GM19467 (cell line): ENCODE results near the gene UBN1.
"Not testable (repeated sequence)": the region's sequence is repeated elsewhere in the genome, so short reads cannot be mapped to it uniquely, and the experiment has no call there.

ENCODE experiments used
- ATAC-seq: cut with Tn5 transposase; IDR thresholded peaks from one replicate; pipeline ENCODE4 v1.9.1; 2021; ENCODE audit warnings: mild to moderate bottlenecking, moderate library complexity; ENCODE audit not compliant: unreplicated experiment

Gene UBN1

DNA sequence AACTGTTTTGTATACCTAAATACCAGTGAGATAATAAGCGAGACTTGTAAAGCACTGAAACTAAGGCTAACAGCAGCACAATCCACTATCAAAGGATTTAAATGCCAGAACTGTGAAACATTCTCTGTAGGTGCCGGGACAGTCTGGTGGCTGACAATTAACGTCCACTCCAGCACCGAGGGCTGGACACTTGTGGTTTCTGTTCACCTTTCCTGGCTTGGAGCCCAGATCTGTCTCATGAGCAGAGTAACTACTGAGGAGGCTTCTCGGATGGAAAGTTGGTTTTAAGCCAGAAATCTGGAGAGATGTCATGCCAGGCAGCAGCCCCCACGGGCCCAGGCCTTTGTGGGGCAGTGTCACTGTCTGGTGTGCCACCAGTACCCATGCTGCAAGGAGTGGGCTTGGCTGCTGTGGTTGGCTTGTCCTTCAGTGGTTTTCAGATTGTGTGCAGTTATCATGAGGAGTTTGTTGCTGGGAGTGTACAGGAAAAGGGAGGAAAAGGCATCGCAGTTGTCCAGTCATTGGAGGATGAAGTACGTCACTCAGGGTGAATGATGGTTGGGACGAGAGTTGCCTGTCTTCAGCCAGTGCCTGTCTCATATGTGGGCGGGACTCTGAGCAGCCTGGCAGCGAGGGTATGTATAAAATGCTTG is 35.5 kb downstream of the UBN1 start:
- ATAC-seq: no peak

DNA sequence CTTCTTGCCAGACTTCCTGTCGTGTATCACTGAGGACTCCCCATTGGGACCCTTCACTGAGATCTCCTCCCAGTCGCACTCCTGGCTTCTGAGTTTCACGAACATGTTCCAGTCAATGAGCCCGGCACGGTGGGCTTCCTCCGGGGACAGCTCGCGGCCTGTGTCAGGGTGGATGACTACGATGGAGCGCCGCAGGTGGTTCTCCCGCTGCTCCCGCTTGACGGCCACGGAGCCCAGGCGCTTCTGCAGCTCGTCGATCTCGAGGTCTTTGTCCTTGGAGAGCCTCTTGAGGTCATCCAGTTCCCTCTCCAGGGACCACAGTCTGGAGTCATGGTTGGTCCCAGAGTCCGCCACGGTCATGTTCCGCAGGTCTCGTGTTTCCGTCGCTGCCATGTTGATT is 36.2 kb downstream of the UBN1 start:
- no peak for ATAC-seq

DNA sequence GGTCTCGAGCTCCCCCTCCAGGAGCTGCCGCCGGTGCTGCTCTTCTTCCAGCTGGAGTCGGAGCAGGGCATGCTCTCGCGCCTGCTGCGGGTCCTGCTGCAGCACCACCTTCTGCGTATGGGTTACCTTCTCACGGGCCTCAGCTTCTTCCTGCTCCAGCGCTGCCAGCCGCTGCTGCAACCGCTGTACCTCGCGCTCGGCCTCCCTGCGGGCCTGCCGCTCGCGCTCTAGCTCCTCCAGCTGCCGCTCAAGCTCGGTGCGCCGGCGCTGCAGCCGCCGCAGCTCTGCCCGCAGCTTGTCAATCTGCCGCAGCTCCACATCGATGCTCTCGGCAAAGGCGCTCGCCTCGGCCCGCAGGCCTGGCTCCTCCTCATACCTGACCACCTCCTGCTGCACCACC is 36.9 kb downstream of the UBN1 start:
- ATAC-seq: no peak

DNA sequence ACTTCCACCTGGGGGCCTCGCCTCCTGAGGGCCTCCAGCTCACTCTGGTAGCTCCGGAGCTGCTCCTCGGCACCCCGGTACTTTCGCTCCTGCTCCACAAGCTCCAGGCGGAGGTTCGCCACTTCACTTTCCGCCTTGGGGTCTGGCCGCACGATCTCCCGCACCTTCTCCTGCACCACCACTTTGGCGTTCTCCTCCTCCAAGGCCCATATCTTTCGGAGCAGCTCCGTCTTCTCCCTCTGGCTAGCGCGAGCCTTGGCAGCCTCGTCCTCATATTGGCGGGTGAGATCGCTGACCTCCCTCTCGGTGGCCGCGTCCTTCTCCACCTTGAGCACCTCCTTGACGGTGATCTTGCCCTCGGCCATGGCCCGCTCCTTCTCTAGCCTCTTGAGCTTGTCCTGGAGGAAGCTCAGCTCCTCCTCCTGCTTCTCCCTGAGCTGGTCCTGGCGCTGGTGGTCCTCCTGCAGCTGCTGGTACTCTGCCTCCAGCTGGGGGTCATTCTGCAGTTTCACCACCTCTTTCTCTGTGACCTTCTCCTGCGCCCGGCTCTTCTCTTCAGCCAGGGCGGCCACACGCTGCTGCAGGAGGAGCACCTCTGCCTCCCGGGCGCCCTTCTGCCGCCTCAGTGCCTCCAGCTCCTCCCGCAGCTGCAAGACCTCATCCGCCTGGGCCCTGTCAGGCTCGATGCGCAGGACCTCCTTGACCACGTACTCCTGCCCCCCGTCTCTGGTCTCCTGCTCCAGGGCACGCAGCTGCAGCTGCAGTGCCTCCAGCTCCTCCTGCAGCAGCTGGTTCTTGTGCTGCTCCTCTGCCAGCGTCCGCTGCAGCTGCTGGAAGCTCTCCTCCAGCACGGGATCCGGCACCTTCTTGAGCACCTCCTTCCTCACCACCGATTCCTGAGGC is 37.9 kb downstream of the UBN1 start:
- no peak for ATAC-seq

DNA sequence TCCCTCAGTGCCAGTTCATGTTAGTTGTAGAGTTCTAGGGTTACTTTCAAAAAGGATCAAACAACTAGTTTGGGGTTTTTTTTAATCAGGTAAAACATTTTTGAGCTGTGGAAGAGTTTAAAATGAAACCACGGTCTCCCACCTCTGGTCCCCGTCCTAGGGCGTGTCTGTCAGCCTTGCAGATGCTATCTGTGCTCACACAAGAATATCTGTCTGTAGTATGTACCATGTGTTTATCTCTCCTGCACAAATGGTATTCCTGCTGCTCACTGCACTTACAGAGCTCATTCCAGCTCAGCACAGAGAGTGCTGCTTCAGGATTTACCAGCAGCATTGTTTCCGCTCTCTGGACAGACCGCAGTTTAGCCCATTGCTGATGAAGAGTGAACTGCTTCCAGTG is 38.9 kb downstream of the UBN1 start:
- ATAC-seq: no peak

DNA sequence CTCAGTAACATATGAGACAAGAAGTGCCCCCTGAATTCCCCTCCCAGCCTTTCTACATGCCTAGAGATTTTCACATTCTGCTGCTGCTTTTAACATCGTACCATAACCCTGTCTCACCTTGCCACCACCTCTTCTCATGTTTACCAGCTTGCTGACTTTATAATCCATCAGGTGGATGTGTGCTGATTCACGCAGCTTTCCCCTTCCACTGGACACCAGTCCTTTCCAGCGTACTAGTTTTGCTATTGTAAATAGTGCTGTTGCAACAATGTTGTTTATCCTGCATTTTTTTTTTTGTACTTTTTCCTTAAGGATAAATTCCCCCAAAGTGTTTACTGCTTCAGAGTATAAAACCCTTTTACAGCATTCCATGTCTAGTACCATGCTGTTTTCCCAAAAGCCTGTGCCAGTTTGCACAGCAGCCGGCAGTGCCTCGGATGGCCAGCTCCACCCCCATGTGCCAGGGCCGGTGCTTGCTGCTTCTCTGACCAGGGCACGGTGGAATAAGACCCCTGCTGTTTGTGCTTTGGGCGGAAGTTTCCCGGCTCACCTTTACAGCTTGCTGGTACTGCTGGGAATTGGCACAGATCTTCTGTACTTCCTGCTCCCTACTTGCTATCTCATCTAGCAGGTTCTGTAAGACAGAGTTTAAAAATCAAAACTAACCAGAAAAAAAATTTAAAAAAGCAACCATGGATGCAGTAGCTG is 41.3 kb downstream of the UBN1 start:
- no peak for ATAC-seq

DNA sequence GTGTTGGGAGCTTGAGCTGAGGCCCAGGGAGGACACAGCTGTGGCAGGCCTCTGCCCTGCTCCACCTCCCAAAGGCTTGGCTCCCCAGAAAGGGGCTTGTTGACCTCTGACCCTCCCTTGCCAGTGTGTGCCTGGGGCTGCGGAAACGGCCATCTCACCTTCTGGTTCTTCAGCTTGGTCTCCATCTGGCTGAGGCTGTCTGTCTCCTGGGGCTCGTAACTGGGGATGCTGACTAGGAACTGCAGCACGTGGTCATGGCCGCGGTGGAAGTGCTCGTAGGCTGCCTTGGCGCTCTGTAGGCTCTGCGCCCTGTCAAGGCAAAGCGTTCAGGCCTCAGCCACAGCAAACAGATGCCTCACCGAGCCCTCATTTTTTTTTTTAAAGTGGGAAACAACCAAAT is 42.7 kb downstream of the UBN1 start:
- ATAC-seq: no peak

DNA sequence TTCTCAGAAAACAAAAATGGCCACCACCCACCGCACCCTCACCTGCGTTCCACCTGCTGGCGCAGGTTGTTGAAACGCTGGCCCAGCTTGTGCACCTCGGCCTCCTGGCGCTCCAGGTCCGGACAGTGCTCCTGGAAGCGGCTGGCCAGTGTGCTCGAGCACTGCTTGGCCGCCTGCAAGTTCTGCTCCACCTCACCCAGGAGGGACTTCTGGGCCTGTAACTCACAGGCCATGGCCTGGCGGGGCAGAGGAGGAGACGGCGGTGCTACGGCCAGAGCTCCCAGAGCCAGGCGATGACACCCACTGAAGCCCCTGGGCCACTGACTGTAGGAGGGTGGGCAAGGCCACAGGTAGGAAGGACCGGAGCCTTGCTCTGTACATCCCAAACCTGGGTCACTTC is 43.4 kb downstream of the UBN1 start:
- no peak for ATAC-seq

DNA sequence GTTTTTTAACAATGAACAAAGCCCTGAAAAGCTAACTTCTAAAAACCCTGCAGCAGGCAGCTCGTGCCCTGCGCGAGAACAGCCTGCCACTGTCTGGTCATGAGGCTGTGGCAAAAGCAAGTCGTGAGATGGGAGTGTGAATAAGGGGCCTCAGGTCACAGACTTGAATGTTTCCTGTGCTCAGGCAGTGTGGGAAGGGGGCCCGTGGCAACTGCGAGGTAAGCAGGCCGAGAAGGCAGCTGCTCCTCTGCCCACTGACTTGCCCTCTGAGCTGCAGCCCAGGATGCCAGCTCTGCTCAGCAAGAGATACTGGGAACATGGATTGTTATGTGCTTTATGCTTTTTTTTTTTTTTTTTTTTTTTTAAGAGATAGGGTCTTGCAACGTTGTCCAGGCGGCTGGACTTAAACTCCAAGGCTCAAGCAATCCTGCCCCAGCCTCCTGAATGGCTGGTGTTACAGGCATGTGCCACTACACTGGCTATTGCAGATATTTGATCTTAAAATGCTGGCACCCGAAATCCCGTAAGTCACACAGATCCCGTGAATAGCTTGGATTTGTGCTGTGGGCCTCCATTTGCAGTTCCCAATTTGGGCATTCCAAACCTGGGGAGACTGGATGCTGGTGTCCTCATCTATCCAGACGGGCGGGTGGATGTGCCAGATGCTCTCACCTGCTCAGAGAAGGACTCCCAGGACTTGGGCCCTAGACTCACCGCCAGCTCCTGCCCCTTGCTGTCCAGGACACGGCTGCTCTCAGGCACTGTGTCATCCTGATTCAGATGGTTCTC is 44.0 kb downstream of the UBN1 start:
- ATAC-seq: no peak

DNA sequence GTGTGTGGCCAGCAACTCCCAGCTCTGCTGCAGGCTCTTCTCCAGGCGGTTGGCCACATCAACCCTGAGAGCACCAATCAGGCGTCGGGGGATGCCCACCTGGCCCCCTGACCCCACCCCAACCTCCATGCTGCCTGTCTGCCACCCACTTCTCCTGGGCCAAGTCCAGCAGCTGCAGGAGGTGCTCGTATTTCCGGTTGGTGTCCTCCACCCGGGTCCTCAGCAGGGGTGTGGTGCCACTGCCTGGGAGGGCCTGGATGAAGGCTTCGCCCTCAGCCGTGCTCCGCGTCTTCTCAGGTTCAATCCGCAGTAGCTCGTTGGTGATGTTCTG is 44.6 kb downstream of the UBN1 start:
- ATAC-seq: no peak

DNA sequence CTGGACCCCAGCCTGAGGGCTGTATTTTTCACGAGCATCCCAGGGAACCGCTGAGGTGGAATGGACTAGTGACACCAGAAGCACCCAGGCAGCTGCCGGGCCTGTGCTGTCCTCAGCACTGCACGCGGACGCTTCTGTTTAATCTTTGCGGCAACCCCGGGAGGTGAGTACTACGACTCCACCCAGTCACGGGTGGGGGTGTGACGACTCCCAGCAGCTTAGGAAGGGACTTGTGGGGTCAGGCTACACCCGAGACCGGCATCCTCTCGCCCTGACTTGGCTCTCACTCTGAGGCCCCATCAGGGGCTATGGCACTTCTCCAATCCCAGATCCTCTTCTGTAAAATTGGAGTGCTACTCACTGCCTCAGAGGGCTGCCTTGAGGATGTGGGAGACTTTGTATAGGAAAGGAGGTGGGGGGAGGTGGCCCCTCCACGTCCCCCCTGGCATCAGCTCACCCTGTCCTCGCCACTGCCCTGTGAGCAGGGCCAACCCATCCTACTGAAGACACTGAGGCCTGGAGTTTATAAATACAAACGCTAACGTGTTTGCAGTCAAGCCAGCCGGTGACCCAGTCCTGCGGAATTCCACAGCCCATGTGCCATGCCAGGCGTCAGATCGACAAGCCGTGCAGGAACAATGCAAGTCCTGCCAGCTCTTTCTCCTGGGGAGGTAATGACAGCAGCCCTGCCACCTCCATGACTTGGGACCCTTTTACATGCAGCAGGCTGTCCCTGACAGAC is 45.3 kb downstream of the UBN1 start:
- ATAC-seq: no peak

DNA sequence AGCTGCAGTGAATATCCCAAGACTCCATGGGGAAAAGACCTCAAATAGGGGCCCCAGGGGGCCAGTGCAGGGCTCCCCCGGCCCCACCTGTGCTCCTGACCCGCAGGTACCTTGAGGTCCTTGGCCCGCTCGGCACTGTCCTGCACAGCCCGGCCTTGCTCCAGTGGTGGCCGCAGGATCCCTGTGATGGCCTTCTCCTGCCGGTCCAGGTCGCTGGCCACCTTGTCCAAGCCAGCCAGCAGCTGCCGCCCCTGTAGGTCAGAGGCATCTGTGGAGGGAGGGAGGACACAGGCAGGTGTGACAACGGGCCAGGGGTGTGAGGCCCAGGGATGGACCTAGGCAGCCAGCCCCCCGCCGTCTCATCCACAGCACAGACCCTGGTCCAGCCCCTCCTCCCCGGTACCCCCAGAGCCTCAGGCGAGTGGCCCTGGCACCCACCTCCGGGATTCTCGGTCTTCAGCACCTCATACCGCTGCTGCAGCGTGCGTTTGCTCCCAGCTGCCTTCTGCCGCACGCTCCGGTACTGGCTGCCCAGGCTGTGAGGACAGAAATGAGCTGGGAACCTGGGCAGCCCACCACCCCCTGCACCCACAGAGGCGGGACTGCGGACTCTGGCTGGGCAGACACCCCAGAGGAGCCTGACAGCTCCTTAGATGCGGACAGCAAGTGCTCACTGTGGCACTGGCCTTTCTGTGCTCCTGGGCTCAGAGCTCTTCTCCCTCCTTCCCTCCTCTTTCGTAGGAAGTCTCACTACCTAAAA is 46.0 kb downstream of the UBN1 start:
- ATAC-seq: no peak

DNA sequence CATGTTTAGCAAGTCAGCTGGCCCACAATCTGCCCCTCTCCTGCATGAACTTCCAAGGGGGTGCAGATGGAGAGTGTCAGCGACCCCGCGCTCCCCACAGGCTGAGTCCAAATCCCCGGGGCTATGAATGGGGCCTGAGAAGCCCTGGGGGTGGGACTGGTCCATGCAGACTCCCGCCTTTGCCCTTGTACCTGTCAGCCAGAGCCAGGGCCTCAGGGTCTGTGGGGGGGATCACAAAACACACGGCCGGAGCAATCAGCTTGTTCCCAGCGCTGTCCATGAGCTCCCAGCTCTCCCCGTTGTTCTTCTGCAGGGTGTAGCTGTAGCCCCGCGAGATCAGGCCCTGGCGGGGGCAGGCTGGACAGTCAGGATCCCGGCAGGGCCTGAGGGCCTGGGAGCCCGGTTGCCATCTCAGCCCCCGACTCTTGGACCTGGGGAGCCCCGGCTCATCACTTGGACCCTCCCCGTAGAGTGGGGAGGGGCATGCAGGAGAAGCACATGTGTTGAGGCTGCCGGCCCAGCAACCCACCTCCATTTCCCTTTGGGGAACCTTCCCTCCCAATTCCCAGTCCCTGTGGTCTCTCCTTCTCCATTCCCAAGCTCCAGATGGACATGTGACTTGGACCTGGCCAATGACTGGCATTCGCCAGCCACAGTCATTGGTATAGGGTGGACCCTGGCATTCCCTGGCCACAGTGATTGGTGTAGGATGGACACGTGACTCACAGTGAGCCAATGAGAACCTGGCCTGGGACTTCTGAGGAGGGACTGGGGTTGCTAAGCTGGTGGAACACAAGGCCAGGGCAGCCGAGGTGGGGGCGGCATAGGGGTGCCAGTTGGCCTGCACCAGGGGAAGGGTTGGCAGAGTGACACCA is 47.2 kb downstream of the UBN1 start:
- ATAC-seq: no peak

DNA sequence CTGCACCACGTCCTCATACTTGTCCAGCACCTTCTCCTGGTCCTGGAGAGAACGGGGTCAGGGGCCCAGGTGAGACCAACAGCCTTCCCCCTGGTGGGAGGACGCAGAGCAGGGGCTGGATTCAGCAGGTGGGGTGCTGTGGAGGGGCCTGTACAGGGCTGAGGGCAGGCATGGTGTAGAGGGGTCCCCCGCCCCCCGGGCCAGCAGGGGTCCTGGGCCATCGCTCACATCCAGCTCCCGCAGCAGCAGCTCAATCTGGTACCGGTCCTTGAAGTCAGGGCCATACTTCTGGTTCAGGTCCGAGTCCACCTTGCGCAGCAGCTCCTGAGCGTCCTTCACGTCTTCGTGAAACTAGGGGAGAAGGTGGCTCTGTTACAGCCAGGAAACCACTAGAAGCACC is 48.1 kb downstream of the UBN1 start:
- no peak for ATAC-seq

DNA sequence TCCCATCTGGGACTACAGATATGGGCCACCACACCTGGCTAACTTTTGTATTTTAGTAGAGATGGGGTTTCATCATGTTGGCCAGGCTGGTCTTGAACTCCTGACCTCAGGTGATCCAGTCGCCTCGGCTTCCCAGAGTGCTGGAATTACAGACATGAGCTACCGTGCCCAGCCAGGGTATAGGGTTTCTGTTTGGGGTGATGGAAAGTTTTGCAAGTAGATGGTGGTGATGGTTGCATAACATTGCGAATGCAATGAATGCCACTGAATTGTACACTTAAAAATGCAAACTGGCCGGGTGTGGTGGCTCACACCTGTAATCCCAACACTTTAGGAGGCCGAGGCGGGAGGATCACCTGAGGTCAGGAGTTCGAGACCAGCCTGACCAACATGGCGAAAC is 49.5 kb downstream of the UBN1 start:
- not testable (repeated sequence) for ATAC-seq

DNA sequence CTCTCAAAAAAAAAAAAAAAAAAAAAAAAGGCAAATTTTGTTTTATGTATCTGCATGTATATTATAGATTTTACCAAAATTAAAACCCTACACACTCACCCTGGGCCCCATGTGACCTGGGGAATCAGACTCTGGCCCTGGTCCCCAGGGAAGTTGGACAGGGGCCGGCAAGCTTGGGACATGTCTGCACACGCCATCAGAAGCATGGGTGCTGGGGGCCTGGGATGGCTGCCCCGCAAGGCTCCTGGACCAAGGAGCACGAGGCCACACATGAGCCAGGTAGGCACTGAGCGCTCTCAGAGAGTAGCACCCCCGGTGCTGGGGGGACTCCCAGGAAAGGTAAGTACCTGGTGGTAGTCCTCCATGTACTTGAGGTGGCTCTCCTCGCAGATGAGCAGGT is 50.0 kb downstream of the UBN1 start:
- no peak for ATAC-seq

DNA sequence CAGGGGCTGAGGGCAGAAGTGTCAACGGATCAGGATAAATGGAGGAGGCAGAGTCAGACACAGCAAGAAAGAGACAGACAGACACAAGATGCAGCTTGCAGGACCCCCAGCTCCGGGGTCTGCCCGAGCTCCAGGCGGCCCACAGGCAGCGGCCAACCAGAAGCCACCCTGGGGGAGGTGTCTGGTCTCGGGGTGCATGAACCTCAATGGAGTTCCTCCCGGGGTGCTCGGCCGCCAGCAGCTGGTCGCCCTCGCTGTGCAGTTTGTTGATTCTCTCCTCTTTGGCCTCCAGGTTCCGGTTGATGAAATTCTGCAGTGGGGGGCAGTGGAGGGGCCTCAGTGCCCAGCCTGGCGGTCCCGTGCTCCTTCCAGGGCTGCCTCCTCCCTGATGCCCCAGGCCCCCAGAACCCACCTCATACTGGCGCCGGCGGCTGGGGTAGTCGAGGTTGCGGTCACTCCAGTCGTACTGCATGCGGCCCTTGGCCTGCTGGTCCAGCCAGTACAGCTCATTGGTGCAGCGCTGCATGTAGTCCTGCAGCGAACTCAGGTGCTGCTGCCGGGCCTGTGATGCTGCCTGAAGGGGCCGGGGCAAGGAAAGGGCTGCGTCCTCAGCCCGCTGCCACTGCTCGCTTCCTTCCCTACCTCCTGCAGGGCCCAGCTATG is 51.7 kb downstream of the UBN1 start:
- ATAC-seq: no peak

DNA sequence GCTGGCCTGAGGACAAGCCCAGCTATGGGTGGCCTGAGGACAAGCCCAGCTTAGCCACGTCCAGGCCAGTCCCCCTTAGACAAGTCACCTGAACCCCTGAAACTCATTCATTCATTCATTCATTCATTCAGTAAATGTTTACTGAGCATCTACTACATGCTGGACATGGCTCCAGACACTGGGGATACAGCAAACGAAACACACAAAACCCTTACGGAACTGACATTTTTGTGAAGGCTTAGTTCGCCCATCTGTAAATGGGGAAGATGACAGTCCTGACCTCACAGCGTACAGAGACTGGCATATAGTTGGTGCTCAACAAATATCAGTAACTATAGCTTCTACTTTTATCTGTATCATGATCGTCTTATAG is 52.2 kb downstream of the UBN1 start:
- ATAC-seq: no peak
